Heart right ventricle (tissue), 16 donors: ENCODE results near the gene SLC2A5. TPM values are rescaled to one million over a fixed set of nuclear protein-coding genes. Genes with fewer than 3 reads are reported as not detected.

Experiments
- ATAC-seq, 8 donors: fragments of 200-7000 bp; cut with Tn5 transposase; one replicate each; pipeline ENCODE4 v1.9.1; 2020; ENCODE audit warnings: mild to moderate bottlenecking in 8 of 8, moderate library complexity in 8 of 8, moderate number of reproducible peaks in 1 of 8
- DNase-seq, 2 donors: peaks; one replicate each; pipeline ENCODE4 v3.0.0-alpha.2; 2020
- H3K27ac ChIP-seq, 10 donors: fragments of 200-600 bp; sonication (generic) in 2 of 10; one replicate each; pipeline versions ENCODE4 v1.5.0 to v1.8.0; 2020 to 2022; ENCODE audit warnings: mild to moderate bottlenecking in 3 of 10
- H3K27me3 ChIP-seq, 7 donors: fragments of 200-600 bp; one replicate each; pipeline ENCODE4 v1.8.0; 2021 to 2022; ENCODE audit warnings: mild to moderate bottlenecking in 2 of 7
- H3K36me3 ChIP-seq, 9 donors: fragments of 200-600 bp; sonication (generic) in 1 of 9; one replicate each; pipeline versions ENCODE4 v1.5.0 to v1.8.0; 2020 to 2022; ENCODE audit warnings: mild to moderate bottlenecking in 2 of 9
- H3K4me1 ChIP-seq, 9 donors: fragments of 200-600 bp; sonication (generic) in 1 of 9; one replicate each; pipeline versions ENCODE4 v1.5.0 to v1.8.0; 2020 to 2022; ENCODE audit warnings: mild to moderate bottlenecking in 4 of 9
- H3K4me3 ChIP-seq, 10 donors: fragments of 200-600 bp; sonication (generic) in 2 of 10; one replicate each; pipeline versions ENCODE4 v1.5.0 to v1.8.0; 2020 to 2022; ENCODE audit warnings: mild to moderate bottlenecking in 7 of 10, moderate library complexity in 2 of 10
- H3K9me3 ChIP-seq, 11 donors: fragments of 200-600 bp in 10 of 11; sonication (generic) in 2 of 11; one replicate each; pipeline versions ENCODE4 v1.5.0 to v1.8.0; 2013 to 2022; ENCODE audit warnings: mild to moderate bottlenecking in 2 of 11, control low read depth in 1 of 11, moderate library complexity in 1 of 11
- CTCF ChIP-seq, 9 donors: fragments of 200-600 bp; sonication (generic) in 2 of 9; IDR thresholded peaks; one replicate each; pipeline versions ENCODE4 v1.5.0 to v1.8.0; 2021 to 2022; ENCODE audit warnings: antibody characterized with exemption in 9 of 9, mild to moderate bottlenecking in 5 of 9, moderate library complexity in 1 of 9
- WGBS, 2 donors: extraction: QIAGEN DNeasy Blood & Tissue Kit; methylation state at CpG; one replicate each; pipeline ENCODE4 v1.1.7; 2013; ENCODE audit warnings: inconsistent platforms in 1 of 2; 5-methylcytosine and 5-hydroxymethylcytosine counted together
- intact Hi-C, 10 donors: fragments of 100-400 bp; cut with DNase I; formaldehyde crosslinking; loops; one replicate each; pipeline versions ENCODE4 v1.11.1 to v1.14.2; 2022
- polyA plus RNA-seq, 2 donors: library from polyadenylated mRNA; stranded (reverse); fragments of 200-250 nt; gene quantifications; one replicate each; pipeline ENCODE4 v1.2.3, GENCODE V29; 2013
- total RNA-seq, 10 donors: library from RNA; stranded (reverse); fragmentation: NEBNext Ultra II Directional in 3 of 10; extraction: Animal tissue kit (Norgen Biotek cat#: 25700) in 3 of 10; gene quantifications; one replicate each; pipeline versions ENCODE4 v1.2.1 to v1.2.4, GENCODE V29; 2021 to 2023
- donor health status: Arrhythmogenic right ventricular cardiomyopathy.
- donor health status: ischemic (EF 13 %, LVEDD 7.1; RV severe dilation, severe dysfunction).
- donor health status: healthy with polysubstance abuse.
- donor health status: DM: no; HTN: yes; CAD: no.
- donor health status: DM: no; HTN: no; CAD: no.
- donor health status: ischemic (EF 25% LVEDD 6.9; RV normal size, moderate dysfunction).
- donor health status: ischemic (EF 25% LVEDD 5.7; RV mildly dilated, moderate dysfunction).
- donor health status: healthy.
- donor health status: DM: yes; HTN: yes; CAD: no.
- donor health status: Ischemic cardiomyopathy.
- donor health status: ischemic (EF 35%, LVEDD 5.7; RV mildly dilated, moderate dysfunction).
- donor health status: nonischemic (EF 11% LVEDD 7.7; RV severe dilation, severe dysfunction).
- donor health status: DM: yes; HTN: yes; CAD: no.
- donor health status: PGD.
- donor health status: ischemic (EF 29% LVEDD 5.4; RV normal size, mild dysfunction).
- donor health status: nonischemic (EF 23%, LVEDD 6.1; RV moderate dilation, normal function).

The SLC2A5 gene
- total and polyA plus RNA-seq, 12 donors = 0.39 to 15.6 (median 3.8) TPM

- intact Hi-C loops = no loop called here
- no peak for ATAC-seq
- Histone ChIP-seq H3K27me3 (no peaks in the 10 kb centered on the region), H3K9me3 (no peaks in the 10 kb centered on the region), H3K4me3 (no peak overlapping the region), H3K27ac (no peak overlapping the region), H3K36me3 (peaks cover 0 to 23% (median 0%) of the 10 kb centered on the region in 9 donors), H3K4me1 (no peaks in the 10 kb centered on the region)
- TF ChIP-seq CTCF (IDR thresholded peaks at IDR 0.05) = no peak
- WGBS, 2 donors = 48 to 61% methylated on average over 1 of the region's 1 CpG
- no peak for DNase-seq
These were observed 18.1 kb downstream of the SLC2A5 start for GRCh38 chr1:9051379-9051778.

DNA sequence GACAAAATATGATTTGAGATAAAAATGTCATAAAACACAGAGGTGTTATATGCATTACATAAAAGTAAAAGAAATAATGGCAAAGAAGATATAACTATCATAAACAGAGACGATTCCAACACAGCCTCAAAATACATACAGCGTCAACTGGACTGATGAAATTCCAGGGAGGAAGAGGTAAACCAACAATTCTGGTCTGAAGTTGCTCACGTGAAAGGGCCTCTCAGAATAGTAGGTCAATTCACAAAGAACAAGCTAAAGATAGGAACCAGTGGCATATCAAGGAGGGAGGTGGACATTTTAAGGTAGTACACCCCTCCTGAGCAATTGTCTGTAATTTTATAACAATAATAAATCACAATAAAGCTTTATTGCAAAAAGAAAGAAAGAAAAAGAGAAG lies 18.6 kb downstream of the SLC2A5 start:
- Histone ChIP-seq H3K36me3 (peaks cover 0 to 22% (median 0%) of the 10 kb centered on the region in 9 donors), H3K27me3 (no peaks in the 10 kb centered on the region), H3K4me3 (no peak overlapping the region), H3K9me3 (no peaks in the 10 kb centered on the region), H3K4me1 (no peaks in the 10 kb centered on the region), H3K27ac (no peak overlapping the region)
- TF ChIP-seq CTCF (IDR thresholded peaks at IDR 0.05) = no peak
- intact Hi-C loops = no loop called here
- 35 to 54% methylated on average over 3 of the region's 3 CpGs for WGBS, 2 donors
- peak in 2 of 8 donors; percentile 33 to 42 for ATAC-seq
- DNase-seq = no peak

- Histone ChIP-seq H3K27me3 (no peaks in the 10 kb centered on the region), H3K9me3 (no peaks in the 10 kb centered on the region), H3K4me3 (no peak overlapping the region), H3K36me3 (peaks cover 0 to 20% (median 0%) of the 10 kb centered on the region in 9 donors), H3K27ac (no peak overlapping the region), H3K4me1 (no peaks in the 10 kb centered on the region)
- DNase-seq (no peak), ATAC-seq (no peak)
- 88 to 90% methylated on average over 7 of the region's 7 CpGs for WGBS, 2 donors
- TF ChIP-seq CTCF (IDR thresholded peaks at IDR 0.05) = no peak
- intact Hi-C loops = loop anchor here in 1 of 10 donors (1.0 kb wide), 1 partner anchor 36 kb away; no protein-coding TSS in a partner anchor
These were observed 20.9 kb downstream of the SLC2A5 start for GRCh38 chr1:9048551-9048950.

DNA sequence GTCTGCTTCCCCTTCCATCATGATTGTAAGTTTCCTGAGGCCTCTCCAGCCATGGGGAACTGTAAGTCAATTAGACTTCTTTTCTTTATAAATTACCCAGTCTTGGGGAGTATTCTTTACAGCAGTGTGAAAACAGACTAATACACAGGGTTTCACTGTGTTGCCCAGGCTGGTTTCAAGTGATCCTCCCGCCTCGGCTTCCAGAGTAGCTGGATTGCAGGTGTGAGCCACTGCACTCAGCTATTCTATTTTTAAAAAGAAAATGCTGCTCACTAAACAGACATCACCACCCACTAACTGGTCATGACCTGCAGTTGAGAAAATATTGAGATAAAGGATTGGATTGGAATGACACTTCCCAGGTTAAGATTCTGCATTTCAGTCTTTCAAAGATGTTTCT lies 22.4 kb downstream of the SLC2A5 start:
- Histone ChIP-seq H3K27me3 (no peaks in the 10 kb centered on the region), H3K4me1 (no peaks in the 10 kb centered on the region), H3K9me3 (no peaks in the 10 kb centered on the region), H3K27ac (no peak overlapping the region), H3K4me3 (no peak overlapping the region), H3K36me3 (peaks cover 0 to 20% (median 0%) of the 10 kb centered on the region in 9 donors)
- ATAC-seq (no peak), DNase-seq (no peak)
- 58 to 75% methylated on average over 2 of the region's 2 CpGs for WGBS, 2 donors
- intact Hi-C loops = no loop called here
- TF ChIP-seq CTCF (IDR thresholded peaks at IDR 0.05) = no peak
